HCT116 (cell line): ENCODE results near the gene TNRC18. TPM values are rescaled to one million over a fixed set of nuclear protein-coding genes. Genes with fewer than 3 reads are reported as not detected.

Experiments
- ATAC-seq: fragments of 200-7000 bp; cut with Tn5 transposase; 2 replicates; pipeline ENCODE4 v1.9.1; 2020; ENCODE audit warnings: mild to moderate bottlenecking, moderate library complexity
- BruUV-seq: library from RNA; stranded (reverse); fragments of 400-500 nt; replicated peaks from 2 replicates; lab custom pipeline; 2021; lab: Mats Ljungman, UMichigan
- CTCF ChIA-PET: fragments of 300-600 bp; sonication (Branson Sonifier 250); formaldehyde crosslinking; loops from one replicate; lab custom pipeline; 2021; ENCODE audit warnings: antibody characterized with exemption; lab: Charles Lee
- POLR2A ChIA-PET: fragments of 300-600, 350-600 bp; sonication (Branson Sonifier 250); formaldehyde crosslinking; loops from one replicate; lab custom pipeline; 2021; ENCODE audit warnings: antibody characterized with exemption; lab: Charles Lee
- RAD21 ChIA-PET, 2 experiments: fragments of 300-600 bp; sonication (Branson Sonifier 250); formaldehyde crosslinking; loops; one replicate each; lab custom pipeline; 2023; ENCODE audit warnings: low total read pairs in 2 of 2; ENCODE audit not compliant: uncharacterized antibody in 2 of 2, unreplicated experiment in 2 of 2, low non-redundant PET in 1 of 2; lab: Charles Lee
- DNase-seq: peaks from one replicate; pipeline ENCODE4 v3.0.0-alpha.2; 2010; ENCODE audit warnings: low read depth, low spot score
- H2AFZ ChIP-seq: fragments of 200-600 bp; shearing (Covaris generic), sonication (generic); 2 replicates; pipeline ENCODE4 v1.6.1; 2017; ENCODE audit warnings: low read depth, mixed run types, mixed read lengths, antibody characterized with exemption, low read length; ENCODE audit not compliant: poor library complexity, severe bottlenecking
- H3K27ac ChIP-seq: 2 replicates; pipeline ENCODE4 v1.5.1; 2012; ENCODE audit warnings: low read depth, low read length
- H3K27me3 ChIP-seq: fragments of 200-600 bp; sonication (generic); 2 replicates; pipeline ENCODE4 v1.6.1; 2016; ENCODE audit warnings: mixed run types, low read length, mixed read lengths; ENCODE audit not compliant: insufficient read depth
- H3K36me3 ChIP-seq, 2 experiments: fragments of 200-500 bp in 1 of 2; fragments of 200-600 bp in 1 of 2; sonication (Bioruptor generic) in 1 of 2; sonication (generic) in 1 of 2; 2 replicates each; pipeline versions ENCODE4 v1.5.1 to v1.6.1; 2014 to 2016; ENCODE audit warnings: low read length in 2 of 2, inconsistent platforms in 1 of 2, mixed read lengths in 1 of 2, mixed run types in 1 of 2; ENCODE audit not compliant: insufficient read depth in 2 of 2, control insufficient read depth in 1 of 2
- H3K4me1 ChIP-seq, 2 experiments: fragments of 200-600 bp in 1 of 2; sonication (generic) in 1 of 2; 2 replicates each; pipeline versions ENCODE4 v1.5.1 to v1.6.1; 2012 to 2017; ENCODE audit warnings: low read length in 2 of 2, inconsistent platforms in 1 of 2, mild to moderate bottlenecking in 1 of 2, mixed read lengths in 1 of 2, mixed run types in 1 of 2, moderate library complexity in 1 of 2; ENCODE audit not compliant: insufficient read depth in 2 of 2, control insufficient read depth in 1 of 2
- H3K4me2 ChIP-seq: fragments of 200-600 bp; sonication (generic); 2 replicates; pipeline ENCODE4 v1.6.1; 2017; ENCODE audit warnings: mixed run types, low read length, mixed read lengths
- H3K4me3 ChIP-seq, 2 experiments: fragments of 200-600 bp in 1 of 2; sonication (generic) in 1 of 2; replicated peaks in 1 of 2; 2 replicates each; pipeline ENCODE4 v1.5.1; 2011 to 2016; ENCODE audit warnings: low read length in 2 of 2, control low read depth in 1 of 2, low read depth in 1 of 2, mild to moderate bottlenecking in 1 of 2, mixed read lengths in 1 of 2, mixed run types in 1 of 2
- H3K79me2 ChIP-seq: fragments of 200-600 bp; sonication (generic); 2 replicates; pipeline ENCODE4 v1.6.1; 2017; ENCODE audit warnings: mild to moderate bottlenecking, mixed run types, low read length, moderate library complexity, mixed read lengths; ENCODE audit not compliant: insufficient read depth
- H3K9ac ChIP-seq: fragments of 200-600 bp; sonication (generic); 2 replicates; pipeline ENCODE4 v1.6.1; 2016; ENCODE audit warnings: low read length, mixed read lengths
- H3K9me2 ChIP-seq: fragments of 200-600 bp; sonication (generic), shearing (Covaris generic); 2 replicates; pipeline ENCODE4 v1.6.1; 2017; ENCODE audit warnings: mixed run types, mild to moderate bottlenecking, moderate library complexity; ENCODE audit not compliant: insufficient read depth
- H3K9me3 ChIP-seq, 2 experiments: fragments of 200-500 bp in 1 of 2; fragments of 200-600 bp in 1 of 2; sonication (Bioruptor generic) in 1 of 2; sonication (generic) in 1 of 2; 2 replicates each; pipeline ENCODE4 v1.6.1; 2014 to 2017; ENCODE audit warnings: low read length in 2 of 2, mixed read lengths in 2 of 2, inconsistent platforms in 1 of 2, low read depth in 1 of 2, mild to moderate bottlenecking in 1 of 2, mixed run types in 1 of 2, moderate library complexity in 1 of 2; ENCODE audit not compliant: control insufficient read depth in 1 of 2, insufficient read depth in 1 of 2
- H4K20me1 ChIP-seq: fragments of 200-600 bp; sonication (generic), shearing (Covaris generic); 2 replicates; pipeline ENCODE4 v1.6.1; 2017; ENCODE audit warnings: mixed run types, mild to moderate bottlenecking, moderate library complexity; ENCODE audit not compliant: insufficient read depth
- CBX3 ChIP-seq: IDR thresholded peaks from 2 replicates; pipeline ENCODE4 v1.6.1; 2012; ENCODE audit warnings: low read depth
- CEBPB ChIP-seq: IDR thresholded peaks from 2 replicates; pipeline ENCODE4 v1.6.1; 2012; ENCODE audit warnings: low read depth
- CTCF ChIP-seq, 3 experiments: fragments of 200-600 bp in 1 of 3; sonication (generic) in 1 of 3; IDR thresholded peaks in 2 of 3; conservative IDR thresholded peaks in 1 of 3; 2 replicates each; pipeline ENCODE4 v1.5.1; 2012 to 2017; ENCODE audit warnings: low read depth in 2 of 3, low read length in 2 of 3, antibody characterized with exemption in 1 of 3, borderline replicate concordance in 1 of 3, control low read depth in 1 of 3, mild to moderate bottlenecking in 1 of 3, mixed read lengths in 1 of 3, mixed run types in 1 of 3, moderate library complexity in 1 of 3; ENCODE audit not compliant: insufficient read depth in 1 of 3
- EGR1 ChIP-seq: IDR thresholded peaks from 2 replicates; pipeline ENCODE4 v1.6.1; 2012; ENCODE audit warnings: low read depth
- ELF1 ChIP-seq: IDR thresholded peaks from 2 replicates; pipeline ENCODE4 v1.6.1; 2012; ENCODE audit warnings: low read depth, borderline replicate concordance
- EZH2 ChIP-seq: fragments of 200-600 bp; sonication (generic); IDR thresholded peaks from 2 replicates; pipeline ENCODE4 v1.6.1; 2017; ENCODE audit warnings: antibody characterized with exemption, mixed run types
- EZH2phosphoT487 ChIP-seq: fragments of 200-600 bp; IDR thresholded peaks from 2 replicates; pipeline ENCODE4 v1.6.1; 2018; ENCODE audit warnings: antibody characterized with exemption, borderline replicate concordance
- FOSL1 ChIP-seq: IDR thresholded peaks from 2 replicates; pipeline ENCODE4 v1.6.1; 2012; ENCODE audit warnings: low read depth
- JUND ChIP-seq: IDR thresholded peaks from 2 replicates; pipeline ENCODE4 v1.6.1; 2012
- POLR2A ChIP-seq: IDR thresholded peaks from 2 replicates; pipeline ENCODE4 v1.7.0; 2011; ENCODE audit warnings: borderline replicate concordance; ENCODE audit not compliant: insufficient read depth, insufficient read length; ENCODE audit errors: extremely low read depth
- POLR2AphosphoS5 ChIP-seq: IDR thresholded peaks from 2 replicates; pipeline ENCODE4 v1.6.1; 2011; ENCODE audit warnings: mild to moderate bottlenecking, low read depth, low read length, moderate library complexity
- RAD21 ChIP-seq: IDR thresholded peaks from 2 replicates; pipeline ENCODE4 v1.6.1; 2012; ENCODE audit warnings: low read depth, mild to moderate bottlenecking
- REST ChIP-seq: IDR thresholded peaks from 2 replicates; pipeline ENCODE4 v1.6.1; 2012; ENCODE audit warnings: low read depth
- SIN3A ChIP-seq: IDR thresholded peaks from 2 replicates; pipeline ENCODE4 v1.6.1; 2012; ENCODE audit warnings: low read depth
- TCF7L2 ChIP-seq: IDR thresholded peaks from 2 replicates; pipeline ENCODE4 v1.7.0; 2011; ENCODE audit warnings: borderline replicate concordance, inconsistent platforms; ENCODE audit not compliant: insufficient read depth, insufficient read length; ENCODE audit errors: extremely low read depth
- YY1 ChIP-seq: IDR thresholded peaks from 2 replicates; pipeline ENCODE4 v1.6.1; 2011; ENCODE audit warnings: low read length, low read depth, moderate library complexity, mild to moderate bottlenecking; ENCODE audit not compliant: insufficient replicate concordance; ENCODE audit errors: extremely low read depth
- ZNF274 ChIP-seq: fragments of 200-500 bp; sonication (Bioruptor generic); IDR thresholded peaks from 2 replicates; pipeline ENCODE4 v1.6.1; 2014; ENCODE audit warnings: mild to moderate bottlenecking, low read depth, low read length, inconsistent platforms
- intact Hi-C: fragments of 100-400 bp; cut with micrococcal nuclease; formaldehyde crosslinking; loops from 2 replicates; pipeline ENCODE4 v1.10.0; 2022
- total RNA-seq: library from RNA; stranded (reverse); gene quantifications from one replicate; pipeline ENCODE4 v1.2.1, GENCODE V29; 2021; ENCODE audit not compliant: unreplicated experiment

TNRC18 gene
- total RNA-seq, 1 experiment from 2014 or later = 101 TPM

- peaks cover 5% of the 10 kb centered on the region; the same call in 1 of the 2 replicates for H3K79me2 ChIP-seq
- H4K20me1 ChIP-seq = no peaks in the 10 kb centered on the region
- ATAC-seq (no peak), DNase-seq (no peak)
- peaks cover 9 to 10% of the 10 kb centered on the region in 2 experiments for H3K36me3 ChIP-seq
- no peak overlapping the region for H3K4me2 ChIP-seq
- H3K9me3 ChIP-seq = no peaks in the 10 kb centered on the region
- no peak overlapping the region for H2AFZ ChIP-seq
- ChIA-PET POLR2A (no interaction called here), CTCF (no interaction called here), RAD21 (no interaction called here)
- no peaks in the 10 kb centered on the region for H3K27me3 ChIP-seq
- H3K9me2 ChIP-seq = no peaks in the 10 kb centered on the region
- no peak overlapping the region for H3K9ac ChIP-seq
- intact Hi-C loops = no loop called here
- no peak overlapping the region for H3K27ac ChIP-seq
- no TSS peak for BruUV-seq
- TF ChIP-seq POLR2A (no peak), REST (no peak), TCF7L2 (no peak), CBX3 (no peak), CEBPB (no peak), YY1 (no peak), JUND (no peak), EGR1 (no peak), ZNF274 (no peak), RAD21 (no peak), POLR2AphosphoS5 (no peak), EZH2phosphoT487 (no peak), ELF1 (no peak), EZH2 (no peak), CTCF (IDR thresholded peaks at IDR 0.05 in 2 of 3, conservative IDR thresholded peaks at IDR 0.05 in 1 of 3; ENCODE audit: borderline replicate concordance in 1 of 3, insufficient read depth in 1 of 3, low read depth in 2 of 3, low read length in 2 of 3) (no peak), SIN3A (no peak), FOSL1 (no peak)
- no peak overlapping the region for H3K4me3 ChIP-seq
- H3K4me1 ChIP-seq = no peaks in the 10 kb centered on the region
Observed at GRCh38 chr7:5333121-5334045, 90.3 kb downstream of the TNRC18 start.
